DMS53 (cell line): ENCODE data around the gene PRMT7.

Source experiments
- DNase-seq: peaks from one replicate; lab custom pipeline; 2025; lab: John Stamatoyannopoulos, UW

Gene PRMT7

DNA sequence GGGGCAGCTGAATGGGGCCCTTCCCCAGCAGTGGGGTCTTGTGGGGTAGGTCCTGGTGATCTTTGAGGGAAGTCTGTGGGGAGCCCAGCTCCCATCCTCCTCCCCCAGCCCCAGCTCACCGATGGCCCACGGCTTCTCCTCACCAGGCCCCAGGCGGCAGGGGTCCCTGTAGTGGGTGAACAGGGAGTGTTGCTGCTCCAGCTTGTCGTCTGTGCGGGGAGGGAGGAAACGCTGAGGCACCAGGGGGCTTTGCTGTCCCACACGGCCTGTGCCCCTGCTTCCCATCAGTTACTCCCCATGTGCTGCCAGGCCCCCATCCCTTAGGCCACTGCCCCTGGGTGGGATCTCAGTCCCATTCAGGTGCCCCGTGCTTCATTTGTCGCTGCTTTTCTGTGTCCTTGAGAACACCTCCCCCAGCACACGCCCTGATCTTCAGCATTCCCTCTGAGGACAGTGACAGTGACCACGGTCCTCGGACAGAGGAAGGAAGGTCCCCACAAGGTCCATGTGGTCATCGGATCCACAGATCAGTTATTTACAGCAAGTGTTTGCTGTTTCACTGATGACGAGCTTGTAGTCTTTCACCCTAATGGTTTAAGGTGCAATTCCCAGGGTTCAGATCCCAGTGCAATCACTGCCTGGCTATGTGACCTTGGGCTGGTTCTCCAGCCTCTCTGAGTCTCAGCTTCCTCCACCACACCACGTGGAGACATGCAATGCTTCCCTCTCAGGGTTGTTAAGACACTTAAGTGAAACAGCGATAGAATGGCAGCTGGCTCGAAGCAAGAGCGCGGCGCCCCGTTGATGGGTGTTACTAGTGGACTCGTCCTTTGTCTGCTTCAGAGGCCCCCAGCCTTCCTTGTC lies 53.1 kb downstream of the PRMT7 start:
- no peak for DNase-seq

DNA sequence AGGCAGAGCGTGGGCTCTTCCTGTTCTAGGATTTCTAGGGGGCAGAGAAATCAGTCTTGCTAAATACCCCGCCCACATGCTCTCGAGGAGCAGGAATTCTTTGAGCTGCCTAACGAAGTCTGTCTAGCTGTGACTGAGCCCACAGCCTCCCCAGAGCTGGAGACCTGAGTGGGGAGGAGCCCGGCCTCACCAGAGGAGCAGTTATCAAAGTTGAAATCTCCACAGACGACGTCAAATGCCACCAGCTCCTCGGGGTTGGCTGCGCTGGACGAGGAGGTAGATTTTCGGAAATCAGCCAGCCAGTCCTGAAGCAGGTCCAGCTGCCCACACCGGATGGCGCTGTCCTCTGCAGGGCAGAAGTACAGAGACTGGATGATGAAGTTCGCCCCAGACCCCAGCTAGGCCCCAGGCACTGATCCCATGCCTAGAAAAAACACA lies 53.8 kb downstream of the PRMT7 start:
- peak; percentile 11 for DNase-seq

DNA sequence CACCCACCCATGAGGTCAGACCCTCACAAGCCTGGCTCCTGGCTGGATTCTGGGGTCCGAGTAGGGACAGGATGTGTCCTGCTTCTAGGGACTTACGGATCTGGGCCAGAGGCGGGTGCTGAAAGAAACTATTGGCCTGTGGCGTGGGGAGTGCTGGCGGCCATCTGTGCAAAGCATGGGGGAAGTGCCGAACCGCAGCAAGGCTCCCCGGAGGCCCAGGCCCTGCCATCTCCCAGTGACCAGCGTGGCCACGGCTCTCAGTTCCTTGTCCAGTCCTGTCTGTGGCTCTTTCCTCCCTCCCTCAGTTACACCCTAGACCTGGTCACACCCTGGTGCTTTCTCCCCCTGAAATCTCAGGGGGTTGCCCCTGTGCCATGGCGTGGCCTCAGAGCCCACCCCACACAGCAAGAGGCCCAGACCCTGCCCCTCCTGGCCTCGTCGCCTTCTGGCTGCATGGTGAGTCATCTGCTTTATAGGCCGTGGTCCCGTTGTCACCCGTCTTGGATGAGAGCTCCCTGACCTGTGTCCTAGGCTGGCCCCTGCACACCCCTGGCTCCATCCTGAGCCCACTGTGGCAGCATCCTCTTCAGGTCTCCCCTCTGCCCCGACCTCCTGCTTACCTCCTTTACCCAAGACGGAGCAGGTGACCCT lies 54.5 kb downstream of the PRMT7 start:
- DNase-seq: no peak

DNA sequence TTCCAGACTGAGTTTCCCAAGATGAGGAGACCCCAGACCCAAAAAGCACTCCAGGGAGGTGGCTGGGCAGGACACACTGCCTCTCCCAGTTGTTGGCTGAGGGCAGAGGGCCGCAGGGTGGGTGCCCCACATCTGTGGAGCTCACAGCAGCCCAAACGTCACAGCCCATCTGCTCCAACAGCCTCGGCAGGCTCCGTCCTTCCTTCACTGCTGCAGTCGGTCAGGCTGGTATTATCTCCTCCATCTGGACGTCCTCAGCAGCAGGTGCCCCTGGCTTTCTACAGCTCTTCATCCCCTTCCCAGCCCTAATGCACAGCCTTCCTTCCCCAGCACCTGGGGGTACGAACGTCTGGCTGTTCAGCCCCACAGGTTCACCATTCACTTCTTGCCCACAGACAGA lies 55.2 kb downstream of the PRMT7 start:
- no peak for DNase-seq

DNA sequence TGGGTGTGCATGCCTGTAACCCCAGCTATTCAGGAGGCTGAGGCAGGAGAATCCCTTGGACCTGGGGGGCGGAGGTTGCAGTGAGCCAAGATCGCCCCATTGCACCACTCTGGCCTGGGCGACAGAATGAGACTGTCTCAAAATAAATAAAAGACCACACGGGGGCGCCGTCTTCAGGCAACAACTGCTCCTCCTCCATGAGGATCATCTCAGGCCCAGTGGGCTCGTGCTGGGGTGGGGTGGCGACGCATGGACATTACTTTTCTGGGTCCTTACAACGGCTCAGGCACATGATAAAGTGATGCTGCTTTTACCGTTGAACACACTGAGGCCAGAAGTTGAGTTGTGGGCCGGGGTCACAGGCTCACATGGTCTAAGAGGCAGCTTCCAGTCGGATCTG lies 56.2 kb downstream of the PRMT7 start:
- peak; percentile 57 for DNase-seq

DNA sequence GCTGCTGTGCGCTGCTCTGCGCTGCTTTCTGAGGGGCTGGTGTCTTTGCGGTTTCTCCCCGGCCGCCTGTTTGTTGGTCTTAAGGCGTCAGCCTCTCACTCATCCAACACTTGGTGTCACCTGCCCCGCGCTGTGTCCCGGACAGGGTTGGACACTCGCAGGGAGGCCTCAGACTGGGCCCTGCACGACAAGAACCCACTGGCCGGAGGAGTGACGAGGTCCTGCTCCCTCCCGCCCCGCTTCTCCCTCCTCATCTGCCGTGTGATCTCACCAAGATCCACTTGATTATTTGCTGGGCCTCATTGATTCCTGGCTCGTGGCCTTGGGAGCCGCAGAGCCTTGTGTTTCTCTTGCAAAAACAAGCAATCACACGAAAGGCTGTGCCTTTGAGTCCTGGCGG lies 56.6 kb downstream of the PRMT7 start:
- no peak for DNase-seq

DNA sequence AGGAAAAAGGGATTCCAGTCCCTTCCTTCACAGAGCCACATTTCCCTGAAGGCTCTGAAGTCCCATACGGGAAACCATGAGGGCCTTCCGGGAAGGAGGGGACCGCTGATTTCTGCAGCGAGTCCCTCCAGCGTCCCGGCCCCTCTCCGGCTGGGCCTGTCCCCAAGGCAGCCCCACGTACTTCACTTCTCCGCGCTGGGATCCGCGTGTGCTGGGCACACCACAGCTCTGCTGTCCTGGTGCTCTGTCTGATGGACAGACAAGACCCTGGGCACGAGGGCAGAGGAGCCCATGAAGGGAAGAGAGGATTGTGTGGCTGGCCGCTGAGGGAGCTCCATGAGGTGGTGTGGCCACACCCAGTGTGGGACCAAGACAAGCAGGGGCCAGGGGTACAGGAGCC lies 57.1 kb downstream of the PRMT7 start:
- no peak for DNase-seq

DNA sequence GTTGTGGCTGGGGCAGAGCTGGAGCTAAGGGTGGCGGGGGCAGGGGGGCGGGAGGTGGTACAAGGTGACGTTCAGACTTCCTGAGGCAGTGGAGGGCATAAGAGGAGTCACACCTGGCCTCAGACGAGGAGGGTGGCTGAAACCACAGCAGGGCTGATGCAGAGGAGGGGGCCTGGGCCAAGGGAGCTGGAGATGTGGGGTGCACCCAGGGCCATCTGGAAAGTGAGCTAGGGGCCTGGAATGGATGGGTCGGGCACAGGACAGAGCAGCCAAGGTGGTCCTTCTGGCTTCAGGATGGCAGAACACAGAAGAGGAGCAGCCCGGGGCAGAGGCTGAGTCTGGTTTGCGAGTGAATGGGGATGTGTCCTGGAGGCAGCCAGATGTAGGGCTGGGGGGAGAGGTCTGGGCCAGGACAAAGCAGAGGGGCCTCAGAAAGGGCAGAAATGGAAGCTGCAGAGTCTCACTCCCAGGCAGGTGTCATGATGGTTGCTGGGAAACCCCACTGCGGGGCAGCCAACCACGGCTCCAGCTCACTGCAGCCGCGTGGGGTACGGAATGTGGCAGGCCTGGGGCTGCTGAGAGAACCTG lies 57.6 kb downstream of the PRMT7 start:
- DNase-seq: no peak

DNA sequence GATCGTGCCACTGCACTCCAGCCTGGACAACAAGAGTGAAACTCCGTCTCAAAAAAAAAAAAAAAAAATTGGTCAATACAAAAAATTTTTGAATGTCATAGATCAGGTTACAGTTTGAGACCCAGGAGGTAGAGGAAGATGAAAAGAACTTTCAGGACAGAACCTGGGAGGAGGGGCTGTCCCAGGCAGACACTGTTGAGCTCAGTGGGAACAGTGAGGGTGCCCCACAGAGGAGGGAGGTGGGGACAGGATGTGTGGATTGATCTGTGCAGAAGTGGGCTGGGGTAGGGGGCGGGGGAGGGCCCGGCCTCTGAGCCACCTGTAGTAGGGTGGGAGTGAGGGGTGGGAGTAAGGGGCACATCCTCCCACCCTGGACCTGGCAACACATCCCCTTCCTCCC lies 58.3 kb downstream of the PRMT7 start:
- no peak for DNase-seq

DNA sequence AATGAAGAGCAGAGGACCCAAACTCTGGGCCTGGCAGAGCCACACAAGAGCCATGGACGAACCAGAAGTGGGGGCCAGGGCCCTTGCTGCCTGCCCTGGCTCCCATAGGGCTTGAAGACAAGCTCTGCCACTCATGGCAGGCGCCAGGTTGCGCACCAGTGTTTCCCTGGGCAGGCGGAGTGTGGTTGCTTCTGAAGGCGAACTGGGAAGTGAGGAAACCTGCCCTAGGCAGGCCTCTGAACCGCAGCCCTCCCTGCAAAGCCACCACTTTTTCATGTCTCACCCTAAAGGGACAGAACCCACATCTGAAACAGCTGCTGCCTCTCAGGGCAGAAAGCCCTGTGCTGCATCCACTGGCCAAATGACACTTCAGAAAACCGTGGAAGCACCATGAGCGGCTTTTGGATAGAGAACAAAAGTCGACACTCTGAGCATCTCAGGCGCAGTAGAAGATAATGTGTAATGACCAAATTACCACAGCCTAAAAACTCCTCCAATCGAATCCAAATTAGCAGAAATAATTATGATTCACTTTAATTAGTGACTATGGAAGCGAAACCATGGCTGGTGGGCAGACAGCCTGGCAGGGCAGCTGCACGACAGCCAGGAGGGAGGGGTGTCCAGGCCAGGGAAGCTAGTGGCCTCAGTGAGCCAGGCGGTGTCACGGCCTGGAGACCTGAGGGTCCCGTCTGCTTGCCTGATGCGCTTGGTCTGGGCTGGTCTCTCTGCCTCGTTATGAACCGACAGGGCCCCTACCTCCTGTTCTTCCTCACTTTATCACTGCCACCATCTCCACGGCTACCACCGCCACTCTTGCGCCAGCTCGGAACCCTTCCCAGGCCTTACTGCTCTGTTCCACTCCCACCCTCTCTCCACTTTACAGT lies 59.1 kb downstream of the PRMT7 start:
- no peak for DNase-seq

DNA sequence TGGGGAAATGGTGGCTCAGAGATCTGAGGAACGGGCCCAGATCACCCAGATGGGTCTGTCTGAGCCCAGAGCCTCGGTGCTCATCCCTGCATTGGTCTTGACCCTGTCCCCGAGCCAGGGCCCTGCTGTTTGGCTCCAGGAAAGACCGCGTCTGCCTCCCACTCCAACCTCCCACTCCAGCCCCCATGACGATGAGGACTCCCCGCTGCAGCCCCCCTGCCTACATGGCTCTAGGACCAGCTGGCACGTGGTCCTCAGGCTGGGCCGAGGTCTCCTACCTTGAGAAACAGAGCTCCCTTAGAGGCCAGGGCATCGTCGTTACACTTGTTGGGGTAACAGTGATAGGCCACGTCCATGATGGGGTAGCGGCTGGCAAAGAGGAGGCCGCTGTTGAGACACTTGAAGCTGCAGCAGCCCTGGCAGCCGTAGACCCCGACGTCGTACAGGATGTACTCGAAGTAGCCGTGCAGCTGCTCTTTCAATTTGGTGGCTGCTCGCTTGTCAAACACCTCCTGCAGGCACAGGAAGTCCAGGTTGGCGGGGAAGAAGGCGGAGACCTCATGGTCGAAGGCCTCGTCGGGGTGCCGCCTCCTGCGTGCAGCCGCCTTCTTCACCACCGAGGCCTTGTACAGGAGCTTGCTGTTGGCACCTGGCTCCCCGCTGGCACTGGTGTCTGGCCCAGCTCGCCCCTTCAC lies 59.9 kb downstream of the PRMT7 start:
- DNase-seq: no peak

DNA sequence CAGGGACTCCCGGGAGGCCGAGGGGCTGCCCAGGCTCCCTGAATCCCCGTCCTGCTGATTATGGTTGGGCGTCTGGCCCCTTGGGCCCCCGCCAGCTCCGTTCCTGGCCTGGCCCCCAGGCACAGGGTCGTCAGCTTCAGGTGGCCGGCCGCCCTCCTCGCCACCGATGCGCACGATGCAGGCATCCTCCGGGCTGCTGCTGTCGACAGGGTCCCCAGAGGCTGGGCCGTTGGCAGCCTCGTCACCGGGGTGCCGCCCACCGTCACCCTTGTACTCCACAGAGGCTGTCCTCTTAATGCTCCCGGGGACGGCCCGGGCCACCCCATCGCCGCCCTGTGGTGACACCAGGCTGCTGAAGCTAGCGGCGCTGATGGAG lies 60.4 kb downstream of the PRMT7 start:
- DNase-seq: no peak

DNA sequence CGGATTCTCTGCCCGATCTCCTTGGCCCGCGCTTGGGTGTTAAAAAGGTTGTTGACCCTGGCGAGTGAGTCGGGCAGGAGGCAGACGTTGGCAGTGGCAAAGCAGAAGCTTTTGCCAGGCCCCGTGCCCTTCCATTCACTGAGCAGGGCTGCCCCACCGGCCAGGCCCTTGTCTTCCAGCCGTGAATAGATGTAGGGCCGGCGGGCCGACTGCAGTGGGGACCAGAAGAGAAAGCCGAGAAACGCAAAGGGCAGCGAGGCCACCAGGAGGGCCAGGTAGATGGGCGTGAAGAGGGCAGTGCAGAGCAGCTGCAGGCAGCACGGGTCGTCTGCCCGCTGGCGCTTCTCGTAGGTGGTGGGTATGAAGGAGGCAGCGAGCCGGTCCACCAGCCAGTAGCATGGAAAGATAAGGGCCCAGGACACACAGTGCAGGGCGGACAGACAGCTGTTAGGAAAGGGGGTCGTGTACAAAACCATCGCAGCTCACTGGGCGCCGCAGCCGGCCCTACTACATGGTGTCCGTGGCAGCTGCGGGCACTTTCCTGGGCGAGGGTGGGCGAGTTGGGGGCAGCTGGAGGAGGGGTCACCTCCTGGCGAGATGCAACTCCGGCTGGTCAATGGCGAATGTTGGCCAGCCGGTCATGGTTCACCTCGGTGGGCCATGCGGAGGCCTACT lies 61.0 kb downstream of the PRMT7 start:
- no peak for DNase-seq

DNA sequence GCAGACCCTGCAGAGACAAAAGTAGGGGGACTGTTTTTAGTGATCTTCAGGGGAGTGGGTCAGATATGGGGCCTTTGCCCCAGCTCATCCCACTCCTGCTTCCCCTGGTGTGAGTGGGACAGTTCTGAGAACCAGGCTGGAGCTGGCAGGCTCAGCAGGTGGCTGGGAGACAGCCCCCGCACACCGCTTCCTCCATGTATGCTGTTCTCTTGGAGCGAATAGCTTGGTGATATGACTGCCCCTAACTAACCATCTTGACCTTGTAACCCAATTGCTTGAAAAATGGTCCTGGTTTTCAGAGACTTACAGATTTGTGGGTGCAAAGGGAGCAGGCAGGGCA lies 61.5 kb downstream of the PRMT7 start:
- no peak for DNase-seq

DNA sequence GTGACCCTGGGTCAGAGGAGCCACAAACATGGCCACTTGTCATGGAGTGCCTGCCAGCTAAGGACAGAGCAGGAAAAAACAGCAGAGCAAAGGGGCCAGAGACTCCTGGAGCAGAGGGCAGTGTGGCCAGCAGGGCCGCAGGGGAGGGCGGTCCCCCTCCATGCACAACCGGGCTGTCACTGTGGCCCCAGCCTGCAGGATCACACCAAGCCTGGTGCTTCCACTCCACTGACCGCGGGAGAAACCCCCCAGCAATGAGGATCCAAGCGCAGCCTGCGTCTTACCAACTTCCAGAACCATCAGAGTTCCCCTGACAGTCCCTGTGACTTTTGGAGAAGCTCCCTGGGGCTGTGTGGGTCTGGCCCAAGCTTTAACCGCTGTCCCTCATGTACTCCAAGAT lies 62.0 kb downstream of the PRMT7 start:
- peak; percentile 68 for DNase-seq

DNA sequence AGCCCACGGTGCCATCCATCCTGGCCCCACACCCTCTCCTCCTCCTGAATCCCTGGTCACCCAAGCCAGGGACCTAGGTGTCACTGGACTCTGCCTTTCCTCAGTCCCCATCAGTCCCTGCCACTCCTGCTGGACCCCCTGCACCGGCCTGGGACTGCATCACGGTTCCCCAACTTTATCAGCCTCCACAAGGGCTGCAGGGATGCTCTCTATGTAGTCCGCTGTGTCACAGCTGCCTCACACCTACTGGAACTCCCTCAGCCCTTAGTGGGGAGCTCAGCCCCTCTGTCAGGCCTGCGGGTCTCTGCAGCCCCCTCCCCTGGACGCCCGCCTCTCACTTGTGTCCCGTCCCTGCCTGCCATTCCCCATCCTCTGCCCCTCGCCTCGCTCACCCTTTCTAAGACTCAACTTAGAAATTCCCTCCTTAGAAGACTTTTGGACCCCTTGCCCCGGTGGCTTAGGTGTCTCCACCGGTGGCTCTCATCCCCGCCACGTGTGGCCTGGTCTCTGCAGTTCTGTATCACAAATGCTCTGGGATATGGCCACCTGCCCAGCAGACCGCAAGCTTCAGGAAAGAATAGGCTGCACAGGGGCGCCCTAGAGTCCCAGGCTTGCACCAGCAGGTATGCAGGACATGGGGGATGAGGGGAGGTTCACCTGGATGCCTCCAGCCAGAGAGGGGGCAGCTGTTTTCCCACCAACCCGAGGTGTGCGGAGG lies 62.9 kb downstream of the PRMT7 start:
- peak; percentile 35 for DNase-seq

DNA sequence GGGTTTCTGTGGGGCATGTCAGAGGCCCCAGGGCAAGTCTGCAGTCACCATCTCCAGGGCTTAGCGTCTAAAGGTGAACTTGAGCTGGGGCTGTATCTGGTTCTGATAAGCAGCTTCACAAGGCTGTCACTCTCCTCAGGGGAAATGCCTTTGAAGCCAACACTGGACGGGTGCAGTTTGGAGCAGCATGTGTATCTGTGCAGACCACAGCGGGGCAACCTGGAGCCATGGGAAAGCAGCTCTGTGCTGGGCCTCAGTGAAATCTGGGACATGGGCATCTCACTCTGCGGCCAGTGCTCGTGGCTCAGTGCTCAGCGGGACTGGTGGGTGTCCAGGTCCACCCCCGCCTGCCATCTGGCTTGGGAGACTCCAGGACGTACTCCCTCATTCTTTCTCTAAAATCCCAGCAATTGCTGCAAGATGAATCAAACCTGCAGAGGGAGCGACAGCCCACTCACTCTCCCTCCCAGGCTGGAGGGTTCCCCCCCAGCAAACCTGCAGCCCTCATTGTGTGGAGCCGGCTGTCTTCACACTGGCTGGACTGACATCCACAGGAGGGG lies 63.5 kb downstream of the PRMT7 start:
- peak; percentile 28 for DNase-seq

DNA sequence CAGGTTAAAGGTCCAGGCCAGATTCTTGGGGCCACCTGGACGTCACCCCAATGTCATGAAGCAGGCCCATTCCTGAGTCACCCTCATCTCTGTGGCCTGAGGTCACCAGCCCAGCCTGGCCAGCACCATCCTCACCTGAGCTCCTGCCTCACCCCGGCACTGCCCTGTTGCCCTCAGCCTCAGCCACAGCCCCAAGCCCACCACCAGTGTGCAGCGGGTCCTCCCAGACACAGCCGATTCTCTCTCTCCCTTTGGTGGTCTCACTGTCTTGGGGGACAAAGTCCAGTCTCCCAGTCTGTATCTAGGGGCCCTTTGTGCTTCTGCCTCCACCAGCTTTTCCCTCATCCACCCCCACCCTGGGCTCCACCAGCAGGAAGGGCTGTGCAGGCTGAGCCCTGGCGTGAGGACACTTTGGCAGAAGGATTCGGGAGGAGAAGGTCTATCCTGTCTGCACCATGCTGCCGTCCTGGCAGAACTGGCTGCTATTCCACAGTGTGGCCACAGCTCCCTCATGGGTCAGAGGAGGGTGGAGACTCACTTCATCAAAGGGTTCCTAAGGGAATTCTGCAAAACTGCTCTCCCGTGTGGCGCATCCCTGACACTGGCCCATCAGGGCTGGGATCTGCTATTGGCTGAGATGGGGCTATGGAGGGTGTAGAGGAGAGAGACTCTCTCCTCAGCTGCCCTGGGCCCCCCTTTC lies 64.3 kb downstream of the PRMT7 start:
- DNase-seq: no peak

DNA sequence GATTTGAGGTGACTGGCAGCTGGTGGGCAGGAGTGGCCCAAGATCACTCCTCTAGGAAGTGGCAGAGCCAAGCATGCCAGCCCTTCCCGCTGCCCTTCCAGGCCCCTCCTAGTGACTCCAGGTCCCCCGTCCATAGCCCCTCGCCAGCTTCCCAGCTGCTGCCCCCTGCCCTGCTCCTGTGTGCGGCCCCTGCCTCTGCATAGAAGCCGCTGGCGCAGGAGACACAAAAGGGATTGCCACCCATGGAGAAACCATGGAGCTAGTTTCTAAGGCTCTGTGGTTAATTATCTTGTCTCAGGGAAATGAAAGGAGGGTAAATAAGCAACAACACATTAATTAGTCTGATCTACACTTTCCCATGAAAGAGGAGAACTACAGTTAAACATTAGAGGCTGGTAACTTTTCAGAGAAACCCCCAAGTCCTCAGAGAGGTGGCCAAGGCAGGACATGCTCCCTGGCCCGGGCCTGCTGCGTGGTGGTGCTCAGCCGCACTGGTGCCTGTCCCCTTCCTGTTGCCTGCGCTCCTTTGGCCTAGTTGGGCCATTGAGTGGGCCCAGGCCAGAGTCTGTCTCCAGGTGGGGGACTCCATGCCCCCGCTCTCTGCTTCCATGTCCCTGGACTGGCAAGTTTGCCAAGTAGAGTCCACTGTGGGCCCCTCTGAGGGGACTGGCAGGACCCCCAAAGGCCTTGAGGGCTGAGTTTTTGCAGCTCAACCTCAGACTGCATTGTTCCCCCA lies 65.2 kb downstream of the PRMT7 start:
- no peak for DNase-seq
